SJCRH30 (cell line): Measurements from ENCODE around the gene UNC5B. TPM values are rescaled to one million over a fixed set of nuclear protein-coding genes. Genes with fewer than 3 reads are reported as not detected.

Experiments used
- DNase-seq, 2 experiments: peaks; one replicate each; pipeline ENCODE4 v3.0.0-alpha.2; 2015 to 2020
- H3K27ac ChIP-seq: fragments of 250-450 bp; sonication (Bioruptor Pico); 2 replicates; pipeline ENCODE4 v1.5.1; 2020; ENCODE audit warnings: mild to moderate bottlenecking, moderate library complexity
- H3K27me3 ChIP-seq: fragments of 250-450 bp; sonication (Bioruptor Pico); 2 replicates; pipeline ENCODE4 v1.5.1; 2020; ENCODE audit warnings: mild to moderate bottlenecking, moderate library complexity
- H3K36me3 ChIP-seq: fragments of 250-450 bp; sonication (Bioruptor Pico); 2 replicates; pipeline ENCODE4 v1.5.1; 2020; ENCODE audit warnings: mild to moderate bottlenecking, moderate library complexity
- H3K4me1 ChIP-seq: fragments of 250-450 bp; sonication (Bioruptor Pico); 2 replicates; pipeline ENCODE4 v1.5.1; 2020; ENCODE audit warnings: mild to moderate bottlenecking, moderate library complexity
- H3K4me3 ChIP-seq: fragments of 250-450 bp; sonication (Bioruptor Pico); 2 replicates; pipeline ENCODE4 v1.5.1; 2020; ENCODE audit warnings: mild to moderate bottlenecking, moderate library complexity
- H3K9me3 ChIP-seq: fragments of 250-450 bp; sonication (Bioruptor Pico); replicated peaks from 2 replicates; pipeline ENCODE4 v1.5.1; 2020; ENCODE audit warnings: mild to moderate bottlenecking, moderate library complexity
- total RNA-seq: library from RNA; depleted of rRNA; stranded (reverse); fragments of >200 nt; shearing (Covaris generic); gene quantifications from 2 replicates; pipeline ENCODE4 v1.2.3, GENCODE V29; 2014; rRNA removed

UNC5B gene
- total RNA-seq, 1 experiment from 2014 or later: 3.6 TPM

- H3K27me3 ChIP-seq: no peaks in the 10 kb centered on the region
- H3K9me3 ChIP-seq: no peaks in the 10 kb centered on the region
- no peak overlapping the region for H3K4me3 ChIP-seq
- H3K27ac ChIP-seq: no peak overlapping the region
- H3K4me1 ChIP-seq: peaks cover 29% of the 10 kb centered on the region
- no peaks in the 10 kb centered on the region for H3K36me3 ChIP-seq
- no peak for DNase-seq
Observed at GRCh38 chr10:71347587-71348395, 135.4 kb downstream of the UNC5B start.

DNA sequence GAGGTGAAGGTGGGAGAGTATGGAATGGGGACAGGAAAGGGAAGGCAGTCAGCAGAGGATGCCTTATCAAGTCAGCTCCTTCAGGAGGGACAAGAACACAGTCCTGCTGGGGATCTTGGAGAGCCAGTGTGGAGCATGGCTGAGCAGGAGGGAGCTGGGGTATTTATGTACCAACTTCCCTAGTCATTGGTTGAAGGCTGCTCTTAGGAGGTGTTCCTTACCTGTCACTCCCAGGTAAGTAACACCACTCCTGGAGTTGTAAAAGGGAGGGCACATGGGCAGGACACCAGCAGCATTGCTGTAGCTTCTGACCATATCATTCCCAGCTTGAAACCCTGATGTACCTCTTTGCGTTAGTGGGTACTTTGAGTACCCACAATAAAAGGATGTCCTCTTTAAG is 136.5 kb downstream of the UNC5B start:
- Histone ChIP-seq H3K4me1 (peaks cover 22% of the 10 kb centered on the region), H3K36me3 (no peaks in the 10 kb centered on the region), H3K27me3 (no peaks in the 10 kb centered on the region), H3K4me3 (no peak overlapping the region), H3K9me3 (no peaks in the 10 kb centered on the region), H3K27ac (no peak overlapping the region)
- no peak for DNase-seq

GRCh38 chr10:71349406-71349805 is 137.0 kb downstream of the UNC5B start:
- peaks cover 17% of the 10 kb centered on the region for H3K4me1 ChIP-seq
- no peak overlapping the region for H3K27ac ChIP-seq
- DNase-seq: no peak
- no peak overlapping the region for H3K4me3 ChIP-seq
- H3K9me3 ChIP-seq: no peaks in the 10 kb centered on the region
- H3K36me3 ChIP-seq: no peaks in the 10 kb centered on the region
- H3K27me3 ChIP-seq: no peaks in the 10 kb centered on the region

DNA sequence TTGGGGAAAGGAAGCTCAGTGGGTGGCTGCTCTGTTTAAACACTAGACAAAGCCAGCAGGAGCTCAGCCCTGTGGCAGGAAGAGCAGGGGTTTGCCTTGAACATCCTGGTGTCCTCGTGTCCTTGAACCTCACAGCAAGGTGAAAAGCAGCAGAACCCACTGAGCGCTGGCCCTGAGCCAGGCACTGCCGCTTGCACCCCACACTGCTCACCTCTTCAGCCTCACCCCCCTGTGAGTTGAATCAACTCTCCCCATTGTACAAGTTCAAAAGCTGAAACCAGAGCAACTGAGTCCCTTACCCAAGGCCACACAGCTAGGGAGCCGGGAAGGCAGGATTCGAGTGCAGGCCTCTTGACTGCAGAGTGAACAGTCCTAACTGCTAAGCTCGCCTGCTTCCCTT is 138.7 kb downstream of the UNC5B start:
- Histone ChIP-seq H3K4me3 (no peak overlapping the region), H3K9me3 (no peaks in the 10 kb centered on the region), H3K4me1 (peaks cover under 1% of the 10 kb centered on the region; the same call in 1 of the 2 replicates), H3K27ac (no peak overlapping the region), H3K27me3 (no peaks in the 10 kb centered on the region), H3K36me3 (no peaks in the 10 kb centered on the region)
- DNase-seq: no peak

DNA sequence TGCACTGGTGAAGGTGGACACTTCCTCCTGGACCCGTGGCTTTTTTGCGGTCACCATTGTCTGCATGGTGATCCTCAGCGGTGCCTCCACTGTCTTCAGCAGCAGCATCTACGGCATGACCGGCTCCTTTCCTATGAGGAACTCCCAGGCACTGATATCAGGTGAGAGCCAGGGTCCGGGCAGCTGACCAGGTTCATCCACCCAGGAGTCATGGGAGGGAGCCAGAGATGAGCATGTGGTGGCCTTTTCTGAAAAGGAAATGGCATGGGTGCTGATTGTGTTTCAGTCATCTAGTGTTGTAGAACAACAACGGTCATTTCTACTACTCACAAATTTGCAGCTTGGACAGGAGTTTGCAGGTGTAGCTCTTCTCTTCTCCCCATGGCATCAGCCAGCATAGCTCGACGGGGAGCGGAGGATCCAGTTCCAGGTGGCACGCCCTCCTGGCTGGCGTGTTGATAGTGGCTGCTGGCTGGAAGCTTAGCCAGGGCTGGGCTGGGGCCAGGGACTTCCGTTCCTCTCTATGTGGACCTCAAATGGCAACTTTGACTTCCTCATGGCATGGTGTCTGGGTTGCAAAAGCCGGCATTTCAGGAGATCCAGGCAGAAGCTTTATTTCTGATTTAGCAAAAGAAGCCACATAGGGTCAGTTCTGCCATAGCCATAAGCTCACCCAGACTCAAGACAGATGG is 139.4 kb downstream of the UNC5B start:
- no peaks in the 10 kb centered on the region for H3K4me1 ChIP-seq
- H3K27ac ChIP-seq: no peak overlapping the region
- DNase-seq: no peak
- no peaks in the 10 kb centered on the region for H3K27me3 ChIP-seq
- no peaks in the 10 kb centered on the region for H3K9me3 ChIP-seq
- H3K4me3 ChIP-seq: no peak overlapping the region
- no peaks in the 10 kb centered on the region for H3K36me3 ChIP-seq

Other genes with a start within 250 kb of the UNC5B start
- 1.6 and 1.8 TPM in 2 replicates for gene SLC29A3, start 106.7 kb downstream of the UNC5B start, total RNA-seq
- gene CDH23, start 184.3 kb downstream of the UNC5B start, total RNA-seq: 0.02 and 0.18 TPM in 2 replicates